GM12891 (cell line): ENCODE data around the gene DGKI.
A peak's percentile ranks its signal among the peaks of the same experiment; 100 is the strongest.

ENCODE experiments used
- DNase-seq: peaks from one replicate; pipeline ENCODE4 v3.0.0; 2011; ENCODE audit warnings: low spot score; ENCODE audit not compliant: insufficient read length
- FAIRE-seq: peaks from 2 replicates; lab custom pipeline; 2011; peaks lifted over from hg19 to GRCh38; lab: Jason Lieb, UNC
- PAX5 ChIP-seq: IDR thresholded peaks from 2 replicates; pipeline ENCODE4 v1.6.1; 2011; ENCODE audit warnings: low read length, moderate library complexity, mild to moderate bottlenecking; ENCODE audit not compliant: insufficient read depth, severe bottlenecking
- POLR2A ChIP-seq: IDR thresholded peaks from 2 replicates; pipeline ENCODE4 v1.6.1; 2011; ENCODE audit warnings: low read depth, low read length, control low read depth
- POLR2AphosphoS5 ChIP-seq: IDR thresholded peaks from 2 replicates; pipeline ENCODE4 v1.6.1; 2011; ENCODE audit warnings: low read depth, low read length, control low read depth
- POU2F2 ChIP-seq: IDR thresholded peaks from 2 replicates; pipeline ENCODE4 v1.6.1; 2011; ENCODE audit warnings: low read depth, mild to moderate bottlenecking, control low read depth, low read length, moderate library complexity
- SPI1 ChIP-seq: IDR thresholded peaks from 2 replicates; pipeline ENCODE4 v1.6.1; 2011; ENCODE audit warnings: low read depth, low read length, control low read depth
- TAF1 ChIP-seq: IDR thresholded peaks from 2 replicates; pipeline ENCODE4 v1.6.1; 2011; ENCODE audit warnings: low read depth, low read length, control low read depth

DGKI gene

GRCh38 chr7:137820156-137820555 is 26.6 kb downstream of the DGKI start:
- DNase-seq (no peak), FAIRE-seq (no peak)
- TF ChIP-seq SPI1 = no peak
- no peak for TF ChIP-seq PAX5
- TF ChIP-seq POLR2AphosphoS5 = no peak
- no peak for TF ChIP-seq POLR2A
- no peak for TF ChIP-seq TAF1
- TF ChIP-seq POU2F2 = no peak

- TF ChIP-seq POU2F2 (no peak), POLR2AphosphoS5 (no peak), POLR2A (no peak), PAX5 (no peak), TAF1 (no peak), SPI1 (no peak)
- FAIRE-seq (no peak), DNase-seq (no peak)
Observed at GRCh38 chr7:137818036-137818435, 28.7 kb downstream of the DGKI start.

- FAIRE-seq (no peak), DNase-seq (no peak)
- TF ChIP-seq SPI1 (no peak), TAF1 (no peak), PAX5 (no peak), POLR2A (no peak), POU2F2 (no peak), POLR2AphosphoS5 (no peak)
Observed at GRCh38 chr7:137816696-137817320, 30.0 kb downstream of the DGKI start.

GRCh38 chr7:137813541-137813940 is 33.2 kb downstream of the DGKI start:
- FAIRE-seq (no peak), DNase-seq (no peak)
- TF ChIP-seq PAX5 (no peak), POLR2A (no peak), POU2F2 (no peak), TAF1 (no peak), POLR2AphosphoS5 (no peak), SPI1 (no peak)

GRCh38 chr7:137810248-137810647 is 36.5 kb downstream of the DGKI start:
- TF ChIP-seq PAX5 (no peak), POU2F2 (no peak), SPI1 (no peak), POLR2AphosphoS5 (no peak), TAF1 (no peak), POLR2A (no peak)
- no peak for DNase-seq
- no peak for FAIRE-seq

- no peak for DNase-seq
- no peak for TF ChIP-seq POLR2AphosphoS5
- TF ChIP-seq PAX5 = no peak
- no peak for FAIRE-seq
Observed at GRCh38 chr7:137804836-137805235, 41.9 kb downstream of the DGKI start.

- TF ChIP-seq POLR2AphosphoS5 = no peak
- TF ChIP-seq POU2F2 = no peak
- no peak for TF ChIP-seq POLR2A
- TF ChIP-seq TAF1 = no peak
- no peak for TF ChIP-seq PAX5
- no peak for TF ChIP-seq SPI1
- DNase-seq (no peak), FAIRE-seq (no peak)
Observed at GRCh38 chr7:137801491-137801890, 45.3 kb downstream of the DGKI start.

- DNase-seq (no peak), FAIRE-seq (no peak)
- TF ChIP-seq TAF1 (no peak), POU2F2 (no peak), PAX5 (no peak), POLR2AphosphoS5 (no peak), SPI1 (no peak), POLR2A (no peak)
Observed at GRCh38 chr7:137801003-137801402, 45.8 kb downstream of the DGKI start.

GRCh38 chr7:137798073-137798763 is 48.6 kb downstream of the DGKI start:
- no peak for TF ChIP-seq POLR2AphosphoS5
- TF ChIP-seq POLR2A = no peak
- TF ChIP-seq SPI1 = 0 out of 2 replicates have a peak, but pooled peaks have one; percentile 23
- no peak for DNase-seq
- FAIRE-seq = no peak

- DNase-seq = no peak
- no peak for FAIRE-seq
- TF ChIP-seq PAX5 = no peak
- TF ChIP-seq POLR2A = no peak
- no peak for TF ChIP-seq TAF1
Observed at GRCh38 chr7:137795211-137795610, 51.6 kb downstream of the DGKI start.
